ENCODE measurements around the gene RIN3.

- no peak for TF ChIP-seq CTCF (IDR thresholded peaks at IDR 0.05)
- no peak for TF ChIP-seq EZH2 (IDR thresholded peaks at IDR 0.05)
- no peak for TF ChIP-seq EZH2phosphoT487 (IDR thresholded peaks at IDR 0.05)
These were observed 100.2 kb downstream of the RIN3 start for GRCh38 chr14:92613681-92614260.

All from neural progenitor cell (in vitro differentiated cells).